H1 (cell line): ENCODE results near the gene MT1H. TPM values are rescaled to one million over a fixed set of nuclear protein-coding genes. Genes with fewer than 3 reads are reported as not detected.

Experiments used
- CTCF ChIA-PET: fragments of 300-600 bp; sonication (Branson Sonifier 250); formaldehyde crosslinking; loops from one replicate; lab custom pipeline; 2021; ENCODE audit not compliant: partially characterized antibody; lab: Charles Lee
- POLR2A ChIA-PET: fragments of 300-600 bp; sonication (Branson Sonifier 250); formaldehyde crosslinking; loops from one replicate; lab custom pipeline; 2021; ENCODE audit warnings: inconsistent platforms; ENCODE audit not compliant: partially characterized antibody; lab: Charles Lee
- DNase-seq, 2 experiments: peaks; one replicate each; pipeline versions ENCODE4 v3.0.0 to v3.0.0-alpha.2; 2010 to 2022; ENCODE audit warnings: low spot score in 2 of 2, low read depth in 1 of 2, mixed read lengths in 1 of 2
- FAIRE-seq: peaks from 2 replicates; lab custom pipeline; 2011; peaks lifted over from hg19 to GRCh38; lab: Jason Lieb, UNC
- H2AFZ ChIP-seq: 2 replicates; pipeline ENCODE4 v1.8.1; 2012; ENCODE audit warnings: low read length, inconsistent platforms
- H2AK5ac ChIP-seq: 2 replicates; pipeline ENCODE4 v1.6.1; 2013; ENCODE audit warnings: low read depth, low read length
- H2BK120ac ChIP-seq: replicated peaks from 2 replicates; pipeline ENCODE3; 2013; ENCODE audit warnings: low read depth, low read length, inconsistent platforms
- H2BK12ac ChIP-seq: 2 replicates; pipeline ENCODE4 v1.6.1; 2013; ENCODE audit warnings: low read depth, low read length
- H2BK15ac ChIP-seq: 2 replicates; pipeline ENCODE4 v1.6.1; 2013; ENCODE audit warnings: low read length
- H2BK20ac ChIP-seq: 2 replicates; pipeline ENCODE4 v1.6.1; 2013; ENCODE audit warnings: low read length
- H2BK5ac ChIP-seq: 2 replicates; pipeline ENCODE4 v1.6.1; 2013; ENCODE audit warnings: low read depth, low read length
- H3K14ac ChIP-seq: 2 replicates; pipeline ENCODE4 v1.6.1; 2013; ENCODE audit warnings: inconsistent platforms; ENCODE audit not compliant: insufficient read length
- H3K18ac ChIP-seq: 2 replicates; pipeline ENCODE4 v1.6.1; 2013; ENCODE audit warnings: low read length; ENCODE audit errors: extremely low read depth
- H3K23ac ChIP-seq: 2 replicates; pipeline ENCODE4 v1.6.1; 2013; ENCODE audit warnings: inconsistent platforms; ENCODE audit not compliant: insufficient read length
- H3K23me2 ChIP-seq: 2 replicates; pipeline ENCODE4 v1.6.1; 2013; ENCODE audit warnings: low read depth, low read length
- H3K27ac ChIP-seq: 2 replicates; pipeline ENCODE4 v1.6.1; 2011; ENCODE audit warnings: low read depth, low read length, inconsistent platforms
- H3K27me3 ChIP-seq, 4 experiments: replicated peaks in 1 of 4; 1 replicate in 1 of 4; 2 replicates in 3 of 4; pipeline versions ENCODE4 v1.6.1 to v1.8.1; 2011 to 2013; ENCODE audit warnings: low read length in 3 of 4, mild to moderate bottlenecking in 3 of 4, inconsistent platforms in 2 of 4, mixed read lengths in 2 of 4, moderate library complexity in 1 of 4; ENCODE audit not compliant: control insufficient read depth in 3 of 4, insufficient read depth in 3 of 4; ENCODE audit errors: extremely low read depth in 1 of 4
- H3K36me3 ChIP-seq, 4 experiments: 2 replicates each; pipeline versions ENCODE4 v1.6.1 to v1.8.1; 2011 to 2013; ENCODE audit warnings: mild to moderate bottlenecking in 4 of 4, low read length in 3 of 4, moderate library complexity in 2 of 4, control low read depth in 1 of 4, inconsistent platforms in 1 of 4; ENCODE audit not compliant: insufficient read depth in 4 of 4, control insufficient read depth in 2 of 4
- H3K4ac ChIP-seq: replicated peaks from 2 replicates; pipeline ENCODE3; 2013; ENCODE audit warnings: low read length, low read depth, mixed read lengths, inconsistent platforms; ENCODE audit not compliant: insufficient read length
- H3K4me1 ChIP-seq, 4 experiments: replicated peaks in 1 of 4; 1 replicate in 1 of 4; 2 replicates in 3 of 4; pipeline versions ENCODE4 v1.6.1 to v1.8.1; 2011 to 2013; ENCODE audit warnings: low read length in 3 of 4, inconsistent platforms in 2 of 4, mixed read lengths in 1 of 4; ENCODE audit not compliant: insufficient read depth in 4 of 4, control insufficient read depth in 3 of 4
- H3K4me2 ChIP-seq, 2 experiments: 2 replicates each; pipeline versions ENCODE4 v1.6.1 to v1.8.1; 2011 to 2013; ENCODE audit warnings: low read depth in 2 of 2, low read length in 2 of 2, control low read depth in 1 of 2, inconsistent platforms in 1 of 2, mild to moderate bottlenecking in 1 of 2; ENCODE audit not compliant: insufficient read depth in 1 of 2
- H3K4me3 ChIP-seq, 4 experiments: fragments of 200-600, 300-600 bp in 1 of 4; sonication (generic), shearing (Covaris generic), sonication (Bioruptor Twin) in 1 of 4; 2 replicates each; pipeline versions ENCODE4 v1.5.1 to v1.8.1; 2011 to 2016; ENCODE audit warnings: low read length in 4 of 4, low read depth in 3 of 4, control low read depth in 2 of 4, inconsistent platforms in 2 of 4, mild to moderate bottlenecking in 2 of 4, mixed read lengths in 1 of 4, moderate library complexity in 1 of 4; ENCODE audit not compliant: insufficient read depth in 2 of 4; ENCODE audit errors: extremely low read depth in 1 of 4
- H3K56ac ChIP-seq: replicated peaks from 2 replicates; pipeline ENCODE3; 2013; ENCODE audit warnings: low read depth, mild to moderate bottlenecking, mixed read lengths, low read length, inconsistent platforms; ENCODE audit not compliant: insufficient read length
- H3K79me1 ChIP-seq: 2 replicates; pipeline ENCODE4 v1.6.1; 2013; ENCODE audit warnings: low read depth, low read length, control low read depth
- H3K79me2 ChIP-seq, 2 experiments: 2 replicates each; pipeline versions ENCODE4 v1.6.1 to v1.8.1; 2012 to 2013; ENCODE audit warnings: low read length in 2 of 2, mild to moderate bottlenecking in 2 of 2, inconsistent platforms in 1 of 2; ENCODE audit not compliant: insufficient read depth in 2 of 2, control insufficient read depth in 1 of 2
- H3K9ac ChIP-seq, 4 experiments: replicated peaks in 1 of 4; 1 replicate in 1 of 4; 2 replicates in 3 of 4; pipeline versions ENCODE4 v1.6.1 to v1.8.1; 2011 to 2013; ENCODE audit warnings: low read depth in 3 of 4, low read length in 3 of 4, control low read depth in 2 of 4, mild to moderate bottlenecking in 2 of 4, moderate library complexity in 2 of 4, inconsistent platforms in 1 of 4; ENCODE audit errors: extremely low read depth in 1 of 4
- H3K9me3 ChIP-seq, 2 experiments: 2 replicates each; pipeline versions ENCODE4 v1.6.1 to v1.8.1; 2012 to 2013; ENCODE audit warnings: mild to moderate bottlenecking in 2 of 2, moderate library complexity in 2 of 2, control low read depth in 1 of 2, inconsistent platforms in 1 of 2, low read depth in 1 of 2, low read length in 1 of 2, mixed read lengths in 1 of 2; ENCODE audit not compliant: insufficient read depth in 2 of 2
- H4K20me1 ChIP-seq, 2 experiments: replicated peaks in 1 of 2; 2 replicates each; pipeline versions ENCODE3 to v1.8.1; 2011 to 2013; ENCODE audit warnings: inconsistent platforms in 2 of 2, low read length in 2 of 2, mild to moderate bottlenecking in 1 of 2; ENCODE audit not compliant: insufficient read depth in 2 of 2, control insufficient read depth in 1 of 2
- H4K5ac ChIP-seq: 2 replicates; pipeline ENCODE4 v1.6.1; 2013; ENCODE audit warnings: low read length, low read depth, mixed read lengths, inconsistent platforms; ENCODE audit not compliant: insufficient read length
- H4K8ac ChIP-seq: 2 replicates; pipeline ENCODE4 v1.8.0; 2013; ENCODE audit warnings: mild to moderate bottlenecking, moderate library complexity, low read length, inconsistent platforms; ENCODE audit not compliant: insufficient read depth; ENCODE audit errors: extremely low read depth
- H4K91ac ChIP-seq: replicated peaks from 2 replicates; pipeline ENCODE3; 2013; ENCODE audit warnings: low read length, mixed read lengths, inconsistent platforms; ENCODE audit not compliant: insufficient read length
- ASH2L ChIP-seq: fragments of 200-600, 300-600 bp; sonication (generic); IDR thresholded peaks from one replicate; pipeline ENCODE4 v1.7.1; 2017; ENCODE audit warnings: low read length
- CBX8 ChIP-seq: fragments of 300-800, 300-1000 bp; sonication (generic); IDR thresholded peaks from 2 replicates; pipeline ENCODE4 v1.7.1; 2016; ENCODE audit warnings: low read depth, low read length, borderline replicate concordance
- HDAC2 ChIP-seq, 2 experiments: fragments of 300-600 bp in 1 of 2; sonication (generic) in 1 of 2; IDR thresholded peaks; 2 replicates each; pipeline ENCODE4 v1.6.1; 2011 to 2012; ENCODE audit warnings: low read depth in 2 of 2, low read length in 2 of 2, mild to moderate bottlenecking in 2 of 2, moderate library complexity in 2 of 2, borderline replicate concordance in 1 of 2, inconsistent platforms in 1 of 2
- NRF1 ChIP-seq: IDR thresholded peaks from 2 replicates; pipeline ENCODE4 v1.6.1; 2011; ENCODE audit warnings: mild to moderate bottlenecking, low read depth, low read length, improper control_type of control experiment
- PHF8 ChIP-seq: fragments of 200-600 bp; sonication (generic); conservative IDR thresholded peaks from 2 replicates; pipeline ENCODE4 v1.7.1; 2012; ENCODE audit warnings: low read depth, mild to moderate bottlenecking, inconsistent platforms, low read length, moderate library complexity
- RNF2 ChIP-seq: fragments of 200-900, 300-1000 bp; sonication (generic); IDR thresholded peaks from 2 replicates; pipeline ENCODE4 v1.7.1; 2016; ENCODE audit warnings: borderline replicate concordance, low read depth, mild to moderate bottlenecking, antibody characterized with exemption, low read length; ENCODE audit not compliant: poor library complexity, severe bottlenecking; ENCODE audit errors: missing control alignments
- SP4 ChIP-seq: IDR thresholded peaks from 2 replicates; pipeline ENCODE4 v1.6.1; 2012; ENCODE audit warnings: low read length, inconsistent platforms
- ZNF274 ChIP-seq: IDR thresholded peaks from 2 replicates; pipeline ENCODE4 v1.7.0; 2012; ENCODE audit warnings: low read length, borderline replicate concordance; ENCODE audit errors: extremely low read depth
- WGBS, 2 experiments: shearing (Covaris generic) in 1 of 2; methylation state at CpG; one replicate each; pipeline versions ENCODE4 v1.1.6 to v1.1.7; 2013 to 2015; ENCODE audit warnings: low lambda C conversion rate in 2 of 2, mixed read lengths in 2 of 2, inconsistent platforms in 1 of 2, low coverage in 1 of 2, missing lambda C conversion rate in 1 of 2; ENCODE audit not compliant: insufficient replicate concordance in 2 of 2, insufficient coverage in 1 of 2, insufficient read length in 1 of 2; ENCODE audit errors: extremely low coverage in 1 of 2, missing lambda C conversion rate in 1 of 2; 5-methylcytosine and 5-hydroxymethylcytosine counted together
- polyA plus RNA-seq, 7 experiments: library from polyadenylated mRNA; depleted of rRNA in 3 of 7; stranded (reverse) in 5 of 7; unstranded in 2 of 7; fragments of >200 nt in 5 of 7; fragments of 200-250 nt in 2 of 7; gene quantifications; 1 replicate in 5 of 7; 2 replicates in 1 of 7; 4 replicates in 1 of 7; pipeline versions ENCODE4 v1.2.1 to v1.2.3, GENCODE V29; 2011 to 2013; ENCODE audit warnings: missing spikeins in 2 of 7, mixed read lengths in 2 of 7
- total RNA-seq: library from RNA; stranded (reverse); fragmentation: NEBNext Ultra II Directional; extraction: Animal tissue kit (Norgen Biotek cat#: 25700); gene quantifications from 2 replicates; pipeline ENCODE4 v1.2.1, GENCODE V29; 2021
- TF ChIP-seq, protein P1 (sequence below): IDR thresholded peaks from 2 replicates; pipeline ENCODE4 v1.6.1; 2011; ENCODE audit warnings: low read depth, mild to moderate bottlenecking, low read length; ENCODE audit not compliant: insufficient read depth

Gene MT1H
- total and polyA plus RNA-seq, 2 of the 8 experiments (the other 6 are each of a cell fraction or from before 2014, with no cell fraction given), result 11.9 to 95.7 TPM

- Histone ChIP-seq H3K36me3 (no peaks in the 10 kb centered on the region), H4K91ac (no peak overlapping the region), H3K23ac (no peak overlapping the region), H3K4me1 (no peaks in the 10 kb centered on the region), H4K5ac (no peak overlapping the region), H3K56ac (no peak overlapping the region), H2BK5ac (no peak overlapping the region), H3K9me3 (no peaks in the 10 kb centered on the region), H4K8ac (no peak overlapping the region; the same call in 1 of the 2 replicates), H2BK20ac (no peak overlapping the region), H2BK15ac (no peak overlapping the region), H3K79me2 (no peaks in the 10 kb centered on the region), H3K18ac (no peak overlapping the region), H3K4ac (no peak overlapping the region), H3K4me2 (no peak overlapping the region), H3K27ac (no peak overlapping the region), H2BK120ac (no peak overlapping the region), H3K23me2 (no peaks in the 10 kb centered on the region), H3K9ac (no peak overlapping the region), H2BK12ac (no peak overlapping the region), H3K27me3 (peaks cover 0 to 3% (median 0%) of the 10 kb centered on the region in 4 experiments; a peak in 1 of 7 replicates), H3K14ac (no peak overlapping the region), H3K79me1 (no peaks in the 10 kb centered on the region), H2AK5ac (no peak overlapping the region), H3K4me3 (no peak overlapping the region), H4K20me1 (no peaks in the 10 kb centered on the region), H2AFZ (no peak overlapping the region)
- POLR2A ChIA-PET, result interaction anchor here (1.2 kb wide), 1 partner anchor 34 kb away, joined by 3 read pairs; no protein-coding TSS in a partner anchor
- no peak for DNase-seq
- WGBS, 2 experiments, result 86% methylated on average over 3 of the region's 3 CpGs; no CpG with 5 or more reads in 1 of the 2 experiments
- no peak for FAIRE-seq
- TF ChIP-seq HDAC2 (IDR thresholded peaks at IDR 0.05; ENCODE audit: borderline replicate concordance in 1 of 2, low read depth in 2 of 2, low read length in 2 of 2) (no peak), SP4 (no peak), RNF2 (no peak), ZNF274 (no peak), PHF8 (no peak), NRF1 (no peak), CBX8 (no peak), ASH2L (no peak)
- TF ChIP-seq, protein P1, sequence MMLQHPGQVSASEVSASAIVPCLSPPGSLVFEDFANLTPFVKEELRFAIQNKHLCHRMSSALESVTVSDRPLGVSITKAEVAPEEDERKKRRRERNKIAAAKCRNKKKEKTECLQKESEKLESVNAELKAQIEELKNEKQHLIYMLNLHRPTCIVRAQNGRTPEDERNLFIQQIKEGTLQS, result no peak
- CTCF ChIA-PET, result interaction anchor here (0.6 to 1.3 kb wide), 3 partner anchors 9 to 127 kb away, joined by 3 to 5 read pairs (median 3); no protein-coding TSS in a partner anchor
These were observed 40.6 kb downstream of the MT1H start for GRCh38 chr16:56710181-56710737.
